ENCODE data around the gene ZW10.

ZW10 gene

GRCh38 chr11:113694390-113694789, 79.1 kb downstream of the ZW10 start:
- no peak for DNase-seq

- no peak for DNase-seq
These were observed 80.5 kb downstream of the ZW10 start for GRCh38 chr11:113693030-113693429.

GRCh38 chr11:113690619-113691569, 82.6 kb downstream of the ZW10 start:
- DNase-seq, result peak; percentile 49

- DNase-seq, result no peak
These were observed 83.5 kb downstream of the ZW10 start for GRCh38 chr11:113689768-113690618.

GRCh38 chr11:113685654-113686359, 87.7 kb downstream of the ZW10 start:
- peak; percentile 79 for DNase-seq

- no peak for DNase-seq
These were observed 89.0 kb downstream of the ZW10 start for GRCh38 chr11:113684496-113684895.

- no peak for DNase-seq
These were observed 89.9 kb downstream of the ZW10 start for GRCh38 chr11:113683481-113684046.

Data from activated CD4-positive, alpha-beta T cell treated with anti-CD3 and anti-CD28 coated beads, Interleukin-2, amount 50 U/mL, for 16 hours (primary cell).